ENCODE measurements around the gene METAP1D.

METAP1D gene

DNA sequence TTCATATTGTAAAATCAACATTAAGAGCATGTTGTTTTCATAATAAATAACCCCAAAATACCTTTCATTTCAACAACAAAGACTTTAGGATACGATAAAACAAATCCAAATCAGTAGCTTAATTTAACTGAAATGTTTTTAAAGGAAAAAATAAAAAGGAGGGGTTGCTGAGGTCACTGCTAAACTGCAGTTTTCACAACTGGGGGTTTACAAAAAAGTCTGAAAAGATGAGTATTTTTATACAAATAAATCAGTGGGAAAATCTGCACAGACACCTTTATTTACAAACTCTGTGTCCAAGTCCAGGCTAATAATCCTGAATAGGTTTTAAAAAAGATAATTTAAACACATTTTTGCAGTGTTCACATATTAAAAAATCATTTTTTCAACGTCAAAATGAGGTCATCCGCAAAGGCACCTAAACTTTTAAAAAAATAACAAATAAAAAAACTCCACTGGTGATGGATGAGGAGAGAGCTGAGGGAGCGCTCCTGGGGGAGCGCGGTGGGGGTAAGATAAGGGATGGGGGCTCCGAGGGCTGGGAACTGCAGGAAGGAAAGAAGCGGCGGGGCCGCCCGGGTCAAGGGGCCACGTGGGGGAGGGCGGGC is 99.8 kb downstream of the METAP1D start:
- TF ChIP-seq, protein P1, sequence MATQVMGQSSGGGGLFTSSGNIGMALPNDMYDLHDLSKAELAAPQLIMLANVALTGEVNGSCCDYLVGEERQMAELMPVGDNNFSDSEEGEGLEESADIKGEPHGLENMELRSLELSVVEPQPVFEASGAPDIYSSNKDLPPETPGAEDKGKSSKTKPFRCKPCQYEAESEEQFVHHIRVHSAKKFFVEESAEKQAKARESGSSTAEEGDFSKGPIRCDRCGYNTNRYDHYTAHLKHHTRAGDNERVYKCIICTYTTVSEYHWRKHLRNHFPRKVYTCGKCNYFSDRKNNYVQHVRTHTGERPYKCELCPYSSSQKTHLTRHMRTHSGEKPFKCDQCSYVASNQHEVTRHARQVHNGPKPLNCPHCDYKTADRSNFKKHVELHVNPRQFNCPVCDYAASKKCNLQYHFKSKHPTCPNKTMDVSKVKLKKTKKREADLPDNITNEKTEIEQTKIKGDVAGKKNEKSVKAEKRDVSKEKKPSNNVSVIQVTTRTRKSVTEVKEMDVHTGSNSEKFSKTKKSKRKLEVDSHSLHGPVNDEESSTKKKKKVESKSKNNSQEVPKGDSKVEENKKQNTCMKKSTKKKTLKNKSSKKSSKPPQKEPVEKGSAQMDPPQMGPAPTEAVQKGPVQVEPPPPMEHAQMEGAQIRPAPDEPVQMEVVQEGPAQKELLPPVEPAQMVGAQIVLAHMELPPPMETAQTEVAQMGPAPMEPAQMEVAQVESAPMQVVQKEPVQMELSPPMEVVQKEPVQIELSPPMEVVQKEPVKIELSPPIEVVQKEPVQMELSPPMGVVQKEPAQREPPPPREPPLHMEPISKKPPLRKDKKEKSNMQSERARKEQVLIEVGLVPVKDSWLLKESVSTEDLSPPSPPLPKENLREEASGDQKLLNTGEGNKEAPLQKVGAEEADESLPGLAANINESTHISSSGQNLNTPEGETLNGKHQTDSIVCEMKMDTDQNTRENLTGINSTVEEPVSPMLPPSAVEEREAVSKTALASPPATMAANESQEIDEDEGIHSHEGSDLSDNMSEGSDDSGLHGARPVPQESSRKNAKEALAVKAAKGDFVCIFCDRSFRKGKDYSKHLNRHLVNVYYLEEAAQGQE (IDR thresholded peaks at IDR 0.05; ENCODE audit: insufficient read depth in 1 of 2, low read depth in 2 of 2, low read length in 2 of 2), result no peak
- TF ChIP-seq TAF1 (IDR thresholded peaks at IDR 0.05; ENCODE audit: borderline replicate concordance, insufficient read depth, low read length) (no peak), SIN3A (IDR thresholded peaks at IDR 0.05; ENCODE audit: borderline replicate concordance, insufficient read depth, low read length) (no peak), FOXP2 (optimal IDR thresholded peaks at IDR 0.05; ENCODE audit: borderline replicate concordance, extremely low read depth, extremely low read length, insufficient read depth) (no peak), POLR2AphosphoS5 (IDR thresholded peaks at IDR 0.05; ENCODE audit: low read depth, low read length) (no peak)

DNA sequence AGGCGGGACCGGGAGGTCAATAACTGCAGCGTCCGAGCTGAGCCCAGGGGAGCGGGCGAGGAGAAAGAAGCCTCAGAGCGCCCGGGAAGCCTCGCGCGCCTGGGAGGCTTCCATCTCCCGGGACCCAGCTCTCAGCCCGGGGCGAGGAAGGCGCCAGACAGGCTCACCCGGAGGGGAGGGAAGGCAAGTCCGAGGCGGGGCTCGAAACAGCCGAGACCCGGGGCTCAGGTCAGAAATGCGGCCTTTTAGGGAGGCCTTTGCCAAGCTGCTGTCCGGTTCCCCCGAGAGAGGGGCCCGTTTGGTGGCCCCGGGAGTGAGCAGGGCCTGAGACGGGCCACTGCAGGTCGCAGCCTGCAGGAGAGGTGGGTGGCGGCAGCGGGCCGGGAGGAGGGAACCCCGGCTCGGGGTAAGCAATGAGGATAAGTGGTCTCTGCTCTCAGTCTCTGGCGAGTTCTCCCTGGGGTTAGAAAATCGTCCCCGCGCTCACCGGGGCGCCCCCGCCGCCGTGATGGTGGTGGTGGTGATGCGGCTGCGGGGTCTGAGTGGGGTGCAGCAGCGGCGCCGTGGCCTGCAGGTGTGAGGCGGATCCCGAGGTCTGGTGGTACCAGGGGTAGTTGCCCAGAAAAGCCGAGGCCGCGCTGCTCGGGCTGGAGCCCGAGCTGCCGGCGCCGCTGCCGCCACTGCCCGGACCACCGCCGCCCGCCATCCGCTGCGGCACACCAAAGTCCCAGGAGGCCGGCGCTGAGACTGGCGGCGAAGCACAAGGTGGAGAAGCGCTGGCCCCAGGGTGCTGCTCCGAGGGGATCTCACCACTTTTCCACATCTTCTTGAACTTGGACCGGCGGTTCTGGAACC is 100.6 kb downstream of the METAP1D start:
- TF ChIP-seq POLR2AphosphoS5 (IDR thresholded peaks at IDR 0.05; ENCODE audit: low read depth, low read length) (no peak), TAF1 (IDR thresholded peaks at IDR 0.05; ENCODE audit: borderline replicate concordance, insufficient read depth, low read length) (no peak), SIN3A (IDR thresholded peaks at IDR 0.05; ENCODE audit: borderline replicate concordance, insufficient read depth, low read length) (no peak), FOXP2 (optimal IDR thresholded peaks at IDR 0.05; ENCODE audit: borderline replicate concordance, extremely low read depth, extremely low read length, insufficient read depth) (no peak)
- TF ChIP-seq, protein P1 (IDR thresholded peaks at IDR 0.05; ENCODE audit: insufficient read depth in 1 of 2, low read depth in 2 of 2, low read length in 2 of 2), result no peak

DNA sequence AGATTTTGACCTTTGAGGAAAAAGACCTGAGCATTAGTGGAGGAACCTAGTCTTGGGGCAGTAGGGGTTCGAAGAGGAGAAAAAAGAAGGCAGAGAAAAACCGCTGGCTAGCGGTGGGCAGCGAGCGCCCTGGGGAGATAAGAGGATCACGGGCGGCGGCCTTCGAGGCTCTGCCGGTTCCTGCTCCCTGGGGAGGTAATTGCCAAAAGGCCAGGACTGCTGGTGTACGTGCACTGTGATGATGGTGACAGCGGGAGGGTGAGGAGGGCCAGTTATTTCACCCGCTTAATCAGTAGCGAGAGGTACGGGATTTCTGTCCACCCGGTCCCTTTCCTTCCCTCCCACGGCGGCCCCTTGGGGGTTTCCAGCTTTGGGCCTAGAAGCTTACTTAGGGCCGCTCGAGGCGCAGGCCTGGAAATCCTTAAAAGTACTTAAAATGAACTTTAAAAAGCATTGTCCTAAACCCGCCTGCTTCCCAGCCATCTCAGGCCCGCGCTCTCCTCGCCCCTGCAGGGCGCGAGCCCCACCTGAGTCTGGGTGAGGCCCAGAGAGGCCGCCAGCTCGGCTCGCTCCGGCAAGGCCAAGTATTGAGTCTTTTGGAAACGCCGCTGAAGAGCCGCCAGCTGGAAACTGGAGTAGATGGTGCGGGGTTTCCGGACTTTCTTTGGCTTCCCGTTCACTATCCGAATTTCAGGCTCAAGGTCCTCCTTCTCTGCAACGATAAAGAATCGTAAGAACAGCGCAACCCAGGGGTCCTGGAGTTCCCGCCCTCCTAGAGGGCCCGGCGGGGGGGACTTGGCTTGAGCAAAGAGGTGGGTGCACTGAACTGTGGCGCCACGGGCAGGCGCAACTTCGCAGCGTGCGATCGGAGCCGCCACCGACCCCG is 101.4 kb downstream of the METAP1D start:
- TF ChIP-seq TAF1 (IDR thresholded peaks at IDR 0.05; ENCODE audit: borderline replicate concordance, insufficient read depth, low read length), result no peak
- TF ChIP-seq SIN3A (IDR thresholded peaks at IDR 0.05; ENCODE audit: borderline replicate concordance, insufficient read depth, low read length), result no peak
- TF ChIP-seq, protein P1 (IDR thresholded peaks at IDR 0.05; ENCODE audit: insufficient read depth in 1 of 2, low read depth in 2 of 2, low read length in 2 of 2), result no peak
- no peak for TF ChIP-seq POLR2AphosphoS5 (IDR thresholded peaks at IDR 0.05; ENCODE audit: low read depth, low read length)
- no peak for TF ChIP-seq FOXP2 (optimal IDR thresholded peaks at IDR 0.05; ENCODE audit: borderline replicate concordance, extremely low read depth, extremely low read length, insufficient read depth)

DNA sequence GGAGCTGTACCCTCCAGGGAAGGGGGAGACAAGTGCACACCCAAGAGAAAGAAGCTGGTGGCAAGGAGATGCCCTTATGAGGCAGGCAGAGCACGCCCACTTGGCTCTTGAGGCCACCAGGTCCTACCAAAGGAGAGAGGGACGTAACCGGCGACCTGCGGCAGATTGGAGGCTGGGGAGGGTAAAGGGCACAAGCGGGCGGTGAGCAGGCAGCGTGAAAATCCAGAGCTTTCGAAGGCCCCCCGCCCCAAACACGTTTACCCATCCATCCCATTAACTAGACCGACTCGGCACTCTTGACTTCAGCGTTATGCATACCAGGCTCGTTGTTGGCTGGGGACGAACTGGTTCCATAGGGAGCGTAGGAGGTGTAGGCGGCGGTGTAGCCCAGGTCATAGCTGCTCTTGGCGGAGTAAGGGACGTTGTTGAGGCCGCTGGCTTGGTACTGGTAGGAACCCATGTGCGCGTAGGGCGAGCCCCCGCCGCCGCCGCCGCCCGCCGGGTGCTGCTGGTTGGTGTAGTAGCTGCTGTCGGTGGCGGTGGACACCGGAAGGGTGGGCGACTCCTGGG is 102.2 kb downstream of the METAP1D start:
- no peak for TF ChIP-seq TAF1 (IDR thresholded peaks at IDR 0.05; ENCODE audit: borderline replicate concordance, insufficient read depth, low read length)
- TF ChIP-seq SIN3A (IDR thresholded peaks at IDR 0.05; ENCODE audit: borderline replicate concordance, insufficient read depth, low read length), result no peak
- no peak for TF ChIP-seq FOXP2 (optimal IDR thresholded peaks at IDR 0.05; ENCODE audit: borderline replicate concordance, extremely low read depth, extremely low read length, insufficient read depth)
- TF ChIP-seq POLR2AphosphoS5 (IDR thresholded peaks at IDR 0.05; ENCODE audit: low read depth, low read length), result no peak
- TF ChIP-seq, protein P1 (IDR thresholded peaks at IDR 0.05; ENCODE audit: insufficient read depth in 1 of 2, low read depth in 2 of 2, low read length in 2 of 2), result no peak
